ENCODE data around the gene PRRG4.
A peak's percentile ranks its signal among the peaks of the same experiment; 100 is the strongest.
"Not testable (repeated sequence)": the region's sequence is repeated elsewhere in the genome, so short reads cannot be mapped to it uniquely, and the experiment has no call there.

The PRRG4 gene

GRCh38 chr11:32829680-32830412, at the start of gene PRRG4:
Gene PRRG4, plus strand, starts transcription at chr11:32829927. Its CDS starts 603 bp downstream, at chr11:32830530.
- DNase-seq = peak; percentile 48 to 90

GRCh38 chr11:32780839-32781238, 48.9 kb upstream of the PRRG4 start:
- DNase-seq = not testable (repeated sequence)

- no peak for DNase-seq
These were observed 48.0 kb upstream of the PRRG4 start for GRCh38 chr11:32781721-32782120.

- DNase-seq = no peak
These were observed 44.5 kb upstream of the PRRG4 start for GRCh38 chr11:32785262-32785661.

- no peak for DNase-seq
These were observed 42.9 kb upstream of the PRRG4 start for GRCh38 chr11:32786811-32787210.

- no peak for DNase-seq
These were observed 38.8 kb upstream of the PRRG4 start for GRCh38 chr11:32790916-32791315.

- no peak for DNase-seq
These were observed 37.4 kb upstream of the PRRG4 start for GRCh38 chr11:32792111-32792947.

- DNase-seq = peak; percentile 31 to 87
These were observed 36.7 kb upstream of the PRRG4 start for GRCh38 chr11:32792948-32793475.

GRCh38 chr11:32794439-32794838, 35.3 kb upstream of the PRRG4 start, which contains the start of gene CCDC73:
Gene CCDC73, minus strand, starts transcription at chr11:32794662. Its CDS starts 34,419 bp downstream, at chr11:32760243.
- no peak for DNase-seq

GRCh38 chr11:32796425-32796824, 33.3 kb upstream of the PRRG4 start:
- no peak for DNase-seq

GRCh38 chr11:32809313-32809712, 20.4 kb upstream of the PRRG4 start:
- DNase-seq = peak; percentile 76 to 94

GRCh38 chr11:32817181-32817851, 12.4 kb upstream of the PRRG4 start:
- no peak for DNase-seq

- DNase-seq = no peak
These were observed 11.9 kb upstream of the PRRG4 start for GRCh38 chr11:32817852-32818183.

GRCh38 chr11:32819187-32819586, 10.5 kb upstream of the PRRG4 start:
- no peak for DNase-seq

- no peak for DNase-seq
These were observed 9.2 kb upstream of the PRRG4 start for GRCh38 chr11:32820497-32820896.

- peak; percentile 94 to 98 for DNase-seq
These were observed 8.2 kb upstream of the PRRG4 start for GRCh38 chr11:32821517-32821916.

- peak in 1 of 2 experiments; percentile 54 for DNase-seq
These were observed 7.7 kb upstream of the PRRG4 start for GRCh38 chr11:32821917-32822560.

- not testable (repeated sequence) for DNase-seq
These were observed 6.1 kb upstream of the PRRG4 start for GRCh38 chr11:32823617-32824016.

- DNase-seq = no peak
These were observed 3.6 kb upstream of the PRRG4 start for GRCh38 chr11:32826113-32826512.

- no peak for DNase-seq
These were observed 2.5 kb upstream of the PRRG4 start for GRCh38 chr11:32827276-32827675.

- peak in 1 of 2 experiments; percentile 35 for DNase-seq
These were observed 509 bp upstream of the PRRG4 start for GRCh38 chr11:32829157-32829679.

GRCh38 chr11:32830413-32830738, 649 bp downstream of the PRRG4 start:
- DNase-seq = peak; percentile 11 to 74

- DNase-seq = peak in 1 of 2 experiments; percentile 37
These were observed 1.1 kb downstream of the PRRG4 start for GRCh38 chr11:32830796-32831195.

Data from NCI-H526 (cell line).